ENCODE results near the gene SEC14L1. TPM values are rescaled to one million over a fixed set of nuclear protein-coding genes. Genes with fewer than 3 reads are reported as not detected.

SEC14L1 gene
- total and polyA plus RNA-seq, 2 of the 8 experiments (the other 6 are each of a cell fraction or from before 2014, with no cell fraction given): 27.2 to 74.4 TPM

DNA sequence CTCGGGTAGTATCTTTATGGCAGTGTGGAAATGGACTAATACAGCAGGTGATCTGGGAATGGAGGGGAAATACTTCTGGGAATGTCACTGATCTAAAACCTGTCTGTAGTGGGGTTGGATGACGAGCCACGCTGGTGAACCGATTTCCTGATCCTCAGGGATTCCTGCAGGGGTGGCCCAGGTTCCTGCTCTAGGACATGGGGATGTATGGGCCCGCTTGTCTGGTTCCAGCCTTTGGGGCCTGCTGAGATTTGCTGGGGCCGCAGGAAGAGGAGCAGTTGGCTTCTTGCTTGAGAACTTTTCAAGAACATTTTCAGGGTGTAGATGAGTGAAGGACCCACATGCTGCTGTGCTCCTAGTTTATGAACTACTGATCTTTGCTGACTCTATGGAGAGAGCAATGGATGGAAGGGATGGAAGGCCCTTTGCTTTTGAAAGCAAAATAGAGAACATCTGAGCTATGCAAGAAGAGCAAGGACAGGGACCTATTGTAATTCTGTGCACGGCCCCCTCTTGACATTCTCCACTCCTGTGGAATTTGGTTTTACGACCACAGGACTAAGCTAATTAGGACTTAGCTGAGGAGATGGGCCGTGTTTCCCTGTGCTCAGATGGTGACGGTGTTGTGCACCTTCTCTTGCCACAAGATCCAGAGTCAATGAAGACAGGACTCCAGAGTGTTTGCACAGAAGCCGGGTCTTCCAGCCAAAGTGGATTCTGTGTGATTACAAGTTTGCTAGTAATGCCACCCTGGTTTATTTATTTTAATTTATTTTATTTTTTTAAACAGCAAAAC, 90.5 kb downstream of the SEC14L1 start (continued):
- TF ChIP-seq, protein P1, sequence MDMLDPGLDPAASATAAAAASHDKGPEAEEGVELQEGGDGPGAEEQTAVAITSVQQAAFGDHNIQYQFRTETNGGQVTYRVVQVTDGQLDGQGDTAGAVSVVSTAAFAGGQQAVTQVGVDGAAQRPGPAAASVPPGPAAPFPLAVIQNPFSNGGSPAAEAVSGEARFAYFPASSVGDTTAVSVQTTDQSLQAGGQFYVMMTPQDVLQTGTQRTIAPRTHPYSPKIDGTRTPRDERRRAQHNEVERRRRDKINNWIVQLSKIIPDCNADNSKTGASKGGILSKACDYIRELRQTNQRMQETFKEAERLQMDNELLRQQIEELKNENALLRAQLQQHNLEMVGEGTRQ (IDR thresholded peaks at IDR 0.05; ENCODE audit: low read length): no peak
- TF ChIP-seq, protein P2, sequence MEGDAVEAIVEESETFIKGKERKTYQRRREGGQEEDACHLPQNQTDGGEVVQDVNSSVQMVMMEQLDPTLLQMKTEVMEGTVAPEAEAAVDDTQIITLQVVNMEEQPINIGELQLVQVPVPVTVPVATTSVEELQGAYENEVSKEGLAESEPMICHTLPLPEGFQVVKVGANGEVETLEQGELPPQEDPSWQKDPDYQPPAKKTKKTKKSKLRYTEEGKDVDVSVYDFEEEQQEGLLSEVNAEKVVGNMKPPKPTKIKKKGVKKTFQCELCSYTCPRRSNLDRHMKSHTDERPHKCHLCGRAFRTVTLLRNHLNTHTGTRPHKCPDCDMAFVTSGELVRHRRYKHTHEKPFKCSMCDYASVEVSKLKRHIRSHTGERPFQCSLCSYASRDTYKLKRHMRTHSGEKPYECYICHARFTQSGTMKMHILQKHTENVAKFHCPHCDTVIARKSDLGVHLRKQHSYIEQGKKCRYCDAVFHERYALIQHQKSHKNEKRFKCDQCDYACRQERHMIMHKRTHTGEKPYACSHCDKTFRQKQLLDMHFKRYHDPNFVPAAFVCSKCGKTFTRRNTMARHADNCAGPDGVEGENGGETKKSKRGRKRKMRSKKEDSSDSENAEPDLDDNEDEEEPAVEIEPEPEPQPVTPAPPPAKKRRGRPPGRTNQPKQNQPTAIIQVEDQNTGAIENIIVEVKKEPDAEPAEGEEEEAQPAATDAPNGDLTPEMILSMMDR (IDR thresholded peaks at IDR 0.05; ENCODE audit: control extremely low read depth in 1 of 3, insufficient read depth in 1 of 3, low read depth in 1 of 3, low read length in 3 of 3): no peak
- no peak for TF ChIP-seq CREB1 (IDR thresholded peaks at IDR 0.05)
